HUDEP-2 (cell line): ENCODE measurements around the gene AQR.
"Not testable (repeated sequence)": the region's sequence is repeated elsewhere in the genome, so short reads cannot be mapped to it uniquely, and the experiment has no call there.

ENCODE experiments used
- DNase-seq, 76 experiments: peaks; one replicate each; lab custom pipeline; 2025; ENCODE audit not compliant: unreplicated experiment in 76 of 76; lab: John Stamatoyannopoulos, UW

Gene AQR

DNA sequence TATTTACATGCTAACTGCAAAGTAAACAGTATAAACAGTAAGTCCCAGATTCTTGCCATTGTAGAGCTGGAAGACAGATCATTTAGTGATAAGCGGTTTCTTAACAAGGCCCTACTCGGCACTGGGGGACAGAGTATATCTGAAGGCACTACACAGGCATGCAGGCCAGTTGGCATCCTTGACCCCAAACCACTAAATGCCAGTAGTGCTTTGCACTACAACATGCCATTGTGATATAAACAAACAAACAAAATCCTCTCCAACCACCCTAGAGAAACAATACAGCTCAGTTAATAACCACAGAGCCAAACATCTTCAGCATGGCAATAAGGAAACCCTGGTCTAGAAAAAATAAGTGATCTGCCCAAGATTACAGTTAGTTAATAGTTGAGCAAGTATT, 5.3 kb downstream of the AQR start:
- no peak for DNase-seq

DNA sequence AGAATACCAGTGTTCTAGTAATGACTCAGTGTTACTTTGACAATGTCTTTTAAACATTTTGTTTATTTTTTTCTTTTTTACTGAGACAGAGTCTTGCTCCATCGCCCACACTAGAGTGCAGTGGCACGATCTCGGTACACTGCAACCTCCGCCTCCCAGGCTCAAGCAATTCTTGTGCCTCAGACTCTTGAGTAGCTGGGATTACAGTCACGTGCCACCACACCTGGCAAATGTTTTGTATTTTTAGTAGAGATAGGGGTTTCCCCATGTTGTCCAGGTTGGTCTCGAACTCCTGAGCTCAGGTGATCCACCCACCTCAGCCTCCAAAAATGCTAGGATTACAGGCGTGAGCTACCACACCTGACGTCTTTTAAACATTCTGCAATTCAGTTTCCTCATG, 15.7 kb downstream of the AQR start:
- DNase-seq: no peak

- DNase-seq: no peak
These were observed 17.1 kb downstream of the AQR start for GRCh38 chr15:34952481-34952880.

GRCh38 chr15:34951993-34952392, 17.5 kb downstream of the AQR start:
- no peak for DNase-seq

DNA sequence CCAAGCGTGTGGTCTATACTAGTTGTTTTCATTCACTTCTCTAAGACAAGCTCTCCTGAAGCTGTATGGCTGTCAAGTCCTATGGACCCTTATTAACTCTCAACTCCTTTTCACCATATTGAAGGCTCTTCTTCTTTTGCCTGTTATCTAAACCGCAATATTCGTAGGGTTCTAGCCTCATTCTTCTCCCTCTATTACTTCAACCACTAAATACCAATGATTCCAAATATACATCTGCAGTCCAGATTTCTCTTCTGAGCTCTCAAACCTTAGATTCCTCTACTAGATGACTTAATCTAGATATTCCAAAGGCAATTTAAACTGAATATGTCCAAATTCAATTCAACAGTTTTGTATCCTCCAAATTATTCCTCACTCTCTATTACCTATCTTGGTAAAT, 24.6 kb downstream of the AQR start:
- DNase-seq: no peak

GRCh38 chr15:34943711-34944110, 25.8 kb downstream of the AQR start:
- no peak for DNase-seq

DNA sequence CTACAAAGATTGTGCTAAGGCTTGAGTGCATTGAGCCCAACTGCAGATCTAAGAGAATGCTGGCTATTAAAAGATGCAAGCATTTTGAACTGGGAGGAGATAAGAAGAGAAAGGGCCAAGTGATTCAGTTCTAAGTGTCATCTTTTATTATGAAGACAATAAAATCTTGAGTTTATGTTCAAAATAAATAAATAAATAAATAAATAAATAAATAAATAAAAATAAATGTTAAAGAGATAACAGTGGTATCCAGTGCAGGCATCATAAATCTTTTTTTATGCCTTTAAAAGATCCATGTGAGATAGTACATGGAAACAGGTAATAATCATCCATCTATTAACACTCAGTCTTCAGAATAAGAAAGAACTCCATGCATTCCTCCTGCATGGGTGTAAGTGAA, 26.3 kb downstream of the AQR start:
- not testable (repeated sequence) for DNase-seq

- DNase-seq: no peak
These were observed 27.2 kb downstream of the AQR start for GRCh38 chr15:34942363-34942762.

DNA sequence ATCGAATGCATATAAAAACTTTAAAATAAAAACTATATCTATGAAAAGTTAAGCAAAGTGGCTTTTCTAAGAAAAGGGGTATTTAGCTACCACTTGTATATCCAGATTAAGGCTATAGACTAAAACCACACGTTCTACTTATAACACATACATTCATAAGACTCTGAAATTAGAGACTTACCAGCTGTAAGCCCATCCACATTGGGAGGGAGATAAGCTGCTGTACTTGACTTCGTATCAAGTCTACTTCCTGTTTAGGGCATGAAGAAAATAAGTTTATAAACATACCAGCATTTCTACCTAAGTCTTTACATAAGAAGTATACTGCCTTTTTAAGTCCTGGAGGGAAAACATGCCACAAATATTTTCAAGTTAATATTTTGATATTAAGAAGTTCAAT, 27.7 kb downstream of the AQR start:
- DNase-seq: no peak

GRCh38 chr15:34941185-34941698, 28.3 kb downstream of the AQR start:
- DNase-seq: no peak

- no peak for DNase-seq
These were observed 36.0 kb downstream of the AQR start for GRCh38 chr15:34933432-34933975.

- not testable (repeated sequence) for DNase-seq
These were observed 41.2 kb downstream of the AQR start for GRCh38 chr15:34928349-34928748.

- no peak for DNase-seq
These were observed 41.8 kb downstream of the AQR start for GRCh38 chr15:34927726-34928125.

DNA sequence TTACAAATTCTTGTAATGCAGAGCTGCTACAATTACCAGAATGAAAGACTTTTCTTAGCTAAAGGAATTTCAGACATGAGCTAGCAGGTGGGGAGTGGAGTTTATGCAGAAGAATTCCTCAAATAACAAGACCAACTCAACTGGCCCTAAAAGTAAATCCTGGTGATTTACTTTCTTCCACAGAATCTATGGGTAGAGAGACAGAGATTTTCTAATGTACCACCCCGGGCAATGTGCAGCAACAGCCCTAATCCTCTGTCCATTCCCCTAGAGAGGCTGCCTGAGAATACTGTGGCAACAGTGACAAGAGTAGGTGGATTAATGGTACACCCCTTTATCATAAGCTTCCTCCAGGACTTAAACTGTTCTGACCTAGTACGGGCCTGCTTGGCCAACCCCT, 55.2 kb downstream of the AQR start:
- DNase-seq: no peak

DNA sequence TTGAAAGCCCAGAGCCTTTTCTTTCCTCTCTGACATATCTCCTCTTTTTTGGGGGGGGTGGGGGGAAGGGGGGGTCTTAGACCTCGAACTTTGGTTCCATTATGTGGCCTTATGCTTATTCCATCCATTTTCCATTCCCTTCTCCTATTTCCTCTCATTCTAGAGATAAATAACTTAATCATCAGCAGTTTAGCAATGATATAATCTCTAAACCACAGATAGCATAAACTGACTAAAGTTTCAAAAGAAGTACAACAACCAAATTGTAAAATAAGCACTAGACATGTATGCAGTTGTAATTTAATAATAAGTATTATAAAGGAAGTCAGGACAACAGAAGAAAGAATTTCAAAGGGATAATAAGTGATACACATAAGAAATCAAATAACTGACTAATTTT, 64.5 kb downstream of the AQR start:
- DNase-seq: no peak

- DNase-seq: no peak
These were observed 65.0 kb downstream of the AQR start for GRCh38 chr15:34904527-34904926.

- DNase-seq: no peak
These were observed 68.8 kb downstream of the AQR start for GRCh38 chr15:34900748-34901147.

DNA sequence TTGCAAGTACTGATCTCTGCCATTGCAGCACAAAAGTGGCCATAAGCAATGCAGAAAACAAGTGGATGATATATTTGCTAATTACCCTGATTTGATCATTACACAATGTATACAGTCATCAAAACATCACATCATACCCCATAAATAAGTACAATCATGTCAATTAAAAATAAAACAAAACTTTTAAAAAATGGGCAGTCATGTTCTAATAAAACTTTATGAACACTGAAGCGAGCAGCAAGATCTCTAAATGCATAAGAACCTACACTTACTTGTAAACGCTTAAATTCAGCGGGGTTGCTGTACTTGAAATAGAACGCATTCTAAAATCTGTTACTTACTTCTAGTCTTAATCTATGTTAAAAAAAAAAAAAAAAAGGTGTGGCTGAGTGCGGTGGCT, 73.4 kb downstream of the AQR start:
- DNase-seq: no peak

- DNase-seq: no peak
These were observed 75.6 kb downstream of the AQR start for GRCh38 chr15:34893967-34894366.

DNA sequence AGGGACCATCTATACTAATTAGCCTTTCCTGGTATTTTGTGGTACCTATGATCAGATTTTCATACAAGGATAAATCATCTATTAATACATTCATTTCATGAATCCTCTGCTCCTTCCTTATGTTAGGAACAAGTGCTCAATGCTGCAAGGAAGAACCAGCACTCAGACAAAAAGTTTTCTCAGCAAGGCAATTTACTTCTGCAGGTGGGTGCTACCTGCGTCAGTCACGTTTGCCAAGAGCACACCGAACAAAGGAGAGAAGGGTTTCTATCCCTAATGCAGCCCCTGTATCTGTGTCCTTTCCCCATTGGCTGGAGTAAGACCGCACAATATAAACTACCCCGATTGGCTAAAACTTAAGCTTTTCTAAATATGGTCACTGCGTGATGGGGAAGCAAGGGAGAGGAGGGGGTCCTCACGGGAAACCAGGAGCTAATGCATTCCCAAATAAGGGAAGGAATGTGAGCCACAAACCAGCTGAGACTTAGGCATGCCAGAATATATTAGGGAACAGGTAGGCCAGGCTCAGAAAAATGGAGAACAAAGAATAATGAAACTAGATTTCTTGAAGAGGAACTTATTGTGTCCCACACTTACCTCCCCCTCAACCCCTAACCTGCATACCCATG, 76.5 kb downstream of the AQR start:
- no peak for DNase-seq

DNA sequence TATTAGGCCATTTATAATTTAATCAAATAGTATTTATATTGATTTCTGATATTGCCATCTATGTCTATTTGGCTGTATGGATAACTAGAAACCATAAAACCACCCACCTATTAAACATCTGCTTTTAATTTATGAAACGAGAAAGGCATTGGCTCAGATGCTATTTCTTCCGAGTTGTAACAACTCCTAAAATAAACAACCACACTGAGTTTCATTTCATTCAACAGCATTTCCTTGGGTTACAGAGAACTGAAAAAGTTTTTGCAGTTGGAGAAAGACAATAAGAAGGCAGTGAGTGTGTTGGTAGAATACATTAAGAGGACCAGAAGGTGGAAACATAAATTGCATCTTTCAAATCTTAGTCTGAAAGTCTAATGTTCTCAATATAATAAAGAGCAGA, 79.1 kb downstream of the AQR start:
- no peak for DNase-seq

DNA sequence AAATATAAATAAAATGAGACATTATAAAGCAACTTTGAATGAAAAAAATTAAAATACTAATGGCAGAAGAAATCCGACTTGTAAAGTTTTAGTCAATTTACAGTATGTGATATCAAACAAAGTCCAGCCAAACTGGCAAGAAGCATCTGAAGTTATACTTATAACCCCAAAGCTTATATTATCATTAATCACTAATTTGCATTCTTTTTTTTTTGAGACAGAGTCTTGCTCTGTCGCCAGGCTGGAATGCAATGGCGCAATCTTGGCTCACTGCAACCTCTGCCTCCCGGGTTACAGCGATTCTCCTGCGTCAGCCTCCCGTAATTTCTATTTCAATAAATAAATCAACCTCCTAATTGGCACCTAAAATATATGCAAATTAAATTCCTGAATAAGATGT, 80.1 kb downstream of the AQR start:
- DNase-seq: no peak

DNA sequence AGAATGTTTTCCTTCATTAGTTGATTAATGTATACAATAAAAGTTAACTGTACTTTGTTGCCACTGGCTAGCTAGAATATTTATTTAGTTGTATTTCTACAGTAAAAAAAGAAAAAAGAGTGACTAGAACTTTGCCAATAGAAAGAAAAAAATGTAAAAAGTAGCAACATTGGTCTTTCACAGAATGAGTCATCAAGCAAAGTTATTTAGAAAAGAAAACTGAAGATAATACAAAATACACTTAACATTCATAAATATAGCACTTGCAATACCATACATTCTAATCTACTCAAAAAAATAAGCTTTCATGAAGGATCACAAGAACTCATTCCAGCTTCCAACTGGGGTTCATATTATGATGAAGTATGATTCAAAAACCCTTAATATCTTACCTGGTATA, 83.4 kb downstream of the AQR start:
- DNase-seq: no peak
